SU-DHL-6 (cell line): ENCODE results near the gene LRTM2.

ENCODE experiments used
- H2AFZ ChIP-seq: fragments of 200-600 bp; sonication (generic); 2 replicates; pipeline ENCODE4 v1.6.1; 2014; ENCODE audit warnings: low read depth, mild to moderate bottlenecking, moderate library complexity, mixed read lengths, antibody characterized with exemption, low read length; ENCODE audit not compliant: severe bottlenecking
- H3F3A ChIP-seq: fragments of 200-600 bp; shearing (Covaris generic); 2 replicates; pipeline ENCODE4 v1.6.0; 2016; ENCODE audit warnings: antibody characterized with exemption, mild to moderate bottlenecking; ENCODE audit not compliant: insufficient read depth
- H3K27ac ChIP-seq: fragments of 200-600 bp; sonication (generic); 2 replicates; pipeline ENCODE4 v1.5.1; 2016; ENCODE audit warnings: low read depth, mild to moderate bottlenecking, low read length, moderate library complexity, mixed read lengths
- H3K27me3 ChIP-seq: fragments of 200-600 bp; sonication (generic), shearing (Covaris generic); 2 replicates; pipeline ENCODE4 v1.6.0; 2014; ENCODE audit warnings: mild to moderate bottlenecking, low read length
- H3K36me3 ChIP-seq: fragments of 200-600 bp; sonication (generic); 2 replicates; pipeline ENCODE4 v1.6.1; 2014; ENCODE audit warnings: mild to moderate bottlenecking, low read length, mixed read lengths
- H3K4me2 ChIP-seq: fragments of 300-600, 200-600 bp; shearing (Covaris generic), sonication (generic); 2 replicates; pipeline ENCODE4 v1.6.0; 2014; ENCODE audit warnings: low read length, low read depth, mild to moderate bottlenecking; ENCODE audit not compliant: poor library complexity, severe bottlenecking
- H3K4me3 ChIP-seq: fragments of 200-600 bp; sonication (generic); 2 replicates; pipeline ENCODE4 v1.5.1; 2014; ENCODE audit warnings: antibody characterized with exemption, low read length, mild to moderate bottlenecking, mixed read lengths; ENCODE audit not compliant: insufficient read depth, poor library complexity, severe bottlenecking
- H3K79me2 ChIP-seq: fragments of 200-600 bp; sonication (generic); 2 replicates; pipeline ENCODE4 v1.6.1; 2014; ENCODE audit warnings: mild to moderate bottlenecking, low read length, moderate library complexity; ENCODE audit not compliant: insufficient read depth
- H3K9ac ChIP-seq: fragments of 200-600 bp; sonication (generic); 2 replicates; pipeline ENCODE4 v1.7.0; 2014; ENCODE audit warnings: mild to moderate bottlenecking, low read length
- H3K9me2 ChIP-seq: fragments of 200-600 bp; sonication (generic); replicated peaks from 2 replicates; pipeline ENCODE4 v1.6.1; 2014; ENCODE audit warnings: low read length; ENCODE audit not compliant: insufficient read depth
- H3K9me3 ChIP-seq: fragments of 200-600 bp; sonication (generic); 2 replicates; pipeline ENCODE4 v1.6.1; 2014; ENCODE audit warnings: low read length, mixed read lengths; ENCODE audit not compliant: insufficient read depth
- H4K20me1 ChIP-seq: fragments of 200-600 bp; sonication (generic); 2 replicates; pipeline ENCODE4 v1.6.1; 2014; ENCODE audit warnings: low read depth, mild to moderate bottlenecking, antibody characterized with exemption, low read length, moderate library complexity, mixed read lengths
- CTCF ChIP-seq: fragments of 200-600 bp; sonication (generic); IDR thresholded peaks from one replicate; pipeline ENCODE4 v1.5.1; 2017; ENCODE audit warnings: antibody characterized with exemption, mild to moderate bottlenecking, low read length, moderate library complexity; ENCODE audit not compliant: insufficient read depth, poor library complexity, severe bottlenecking
- EZH2phosphoT487 ChIP-seq: fragments of 200-600 bp; sonication (generic), shearing (Covaris generic); conservative IDR thresholded peaks from 2 replicates; pipeline ENCODE4 v1.6.1; 2018; ENCODE audit warnings: mild to moderate bottlenecking, antibody characterized with exemption, low read length, moderate library complexity, mixed read lengths

The LRTM2 gene

GRCh38 chr12:1820896-1821291 is 529 bp downstream of the LRTM2 start:
- no peaks in the 10 kb centered on the region for H3K27me3 ChIP-seq
- H3K4me2 ChIP-seq = no peak overlapping the region
- H3K9me3 ChIP-seq = no peaks in the 10 kb centered on the region
- H3K9ac ChIP-seq = no peak overlapping the region
- H3K27ac ChIP-seq = no peak overlapping the region
- H3K9me2 ChIP-seq = no peaks in the 10 kb centered on the region
- TF ChIP-seq EZH2phosphoT487 = no peak
- TF ChIP-seq CTCF = no peak
- no peaks in the 10 kb centered on the region for H3K79me2 ChIP-seq
- H3K4me3 ChIP-seq = no peak overlapping the region
- H3F3A ChIP-seq = no peaks in the 10 kb centered on the region
- no peak overlapping the region for H2AFZ ChIP-seq
- no peaks in the 10 kb centered on the region for H4K20me1 ChIP-seq
- H3K36me3 ChIP-seq = no peaks in the 10 kb centered on the region

- Histone ChIP-seq H3K36me3 (no peaks in the 10 kb centered on the region), H3K79me2 (no peaks in the 10 kb centered on the region), H3K9me3 (no peaks in the 10 kb centered on the region), H3K9me2 (no peaks in the 10 kb centered on the region), H3K4me3 (no peak overlapping the region), H3K9ac (no peak overlapping the region), H2AFZ (no peak overlapping the region), H3K4me2 (no peak overlapping the region), H3F3A (no peaks in the 10 kb centered on the region), H4K20me1 (no peaks in the 10 kb centered on the region), H3K27ac (no peak overlapping the region), H3K27me3 (no peaks in the 10 kb centered on the region)
- TF ChIP-seq CTCF = no peak
- no peak for TF ChIP-seq EZH2phosphoT487
Measured at GRCh38 chr12:1821805-1822204, 1.4 kb downstream of the LRTM2 start.

- Histone ChIP-seq H3K4me2 (no peak overlapping the region), H3K79me2 (no peaks in the 10 kb centered on the region), H3K9me3 (no peaks in the 10 kb centered on the region), H3K27ac (no peak overlapping the region), H3K9me2 (no peaks in the 10 kb centered on the region), H3F3A (no peaks in the 10 kb centered on the region), H2AFZ (no peak overlapping the region), H4K20me1 (no peaks in the 10 kb centered on the region), H3K4me3 (no peak overlapping the region), H3K27me3 (no peaks in the 10 kb centered on the region), H3K9ac (no peak overlapping the region), H3K36me3 (no peaks in the 10 kb centered on the region)
- TF ChIP-seq EZH2phosphoT487 (no peak), CTCF (no peak)
Measured at GRCh38 chr12:1822699-1823098, 2.3 kb downstream of the LRTM2 start.

- no peaks in the 10 kb centered on the region for H3K9me2 ChIP-seq
- no peak overlapping the region for H3K9ac ChIP-seq
Measured at GRCh38 chr12:1823237-1823636, 2.9 kb downstream of the LRTM2 start.

More at GRCh38 chr12:1823237-1823636, 2.9 kb downstream of the LRTM2 start:
- TF ChIP-seq EZH2phosphoT487 (no peak), CTCF (no peak)
- Histone ChIP-seq H3K9me3 (no peaks in the 10 kb centered on the region), H3K27ac (no peak overlapping the region), H3K79me2 (no peaks in the 10 kb centered on the region), H4K20me1 (no peaks in the 10 kb centered on the region), H3F3A (no peaks in the 10 kb centered on the region), H3K4me2 (no peak overlapping the region), H3K4me3 (no peak overlapping the region), H3K27me3 (no peaks in the 10 kb centered on the region), H3K36me3 (no peaks in the 10 kb centered on the region), H2AFZ (no peak overlapping the region)
